SK-N-SH treated with all-trans-retinoic acid at 6 μM for 48 hours (cell line): ENCODE results near the gene TWSG1.
"Not testable (repeated sequence)": the region's sequence is repeated elsewhere in the genome, so short reads cannot be mapped to it uniquely, and the experiment has no call there.

Experiments used
- ATAC-seq: fragments of 200-7000 bp; cut with Tn5 transposase; 3 replicates; pipeline ENCODE4 v1.9.1; 2020; ENCODE audit warnings: mild to moderate bottlenecking, moderate library complexity
- ARNTL ChIP-seq: fragments of 450-650 bp; formaldehyde crosslinking; IDR thresholded peaks from 2 replicates; pipeline ENCODE4 v1.5.0; 2020; ENCODE audit warnings: low read depth, mild to moderate bottlenecking, moderate library complexity, borderline replicate concordance
- BACH2 ChIP-seq: fragments of 250-450 bp; sonication (Bioruptor Pico); IDR thresholded peaks from 2 replicates; pipeline ENCODE4 v1.9.0; 2021; ENCODE audit warnings: mild to moderate bottlenecking, borderline replicate concordance
- CSDC2 ChIP-seq: fragments of 250-450 bp; sonication (Bioruptor Pico); IDR thresholded peaks from 2 replicates; pipeline ENCODE4 v1.5.0; 2020; ENCODE audit warnings: mild to moderate bottlenecking, moderate library complexity
- ESRRG ChIP-seq: fragments of 250-450 bp; sonication (Bioruptor Pico); IDR thresholded peaks from 2 replicates; pipeline ENCODE4 v1.6.1; 2021; ENCODE audit warnings: mild to moderate bottlenecking
- GLIS3 ChIP-seq: fragments of 250-450 bp; sonication (Bioruptor Pico); IDR thresholded peaks from 2 replicates; pipeline ENCODE4 v1.5.0; 2020; ENCODE audit warnings: mild to moderate bottlenecking, moderate library complexity
- ISL1 ChIP-seq: fragments of 250-450 bp; sonication (Bioruptor Pico); IDR thresholded peaks from 2 replicates; pipeline ENCODE4 v2.1.2; 2022; ENCODE audit warnings: mild to moderate bottlenecking, moderate library complexity
- OSR1 ChIP-seq: fragments of 250-450 bp; sonication (Bioruptor Pico); IDR thresholded peaks from 2 replicates; pipeline ENCODE4 v1.8.0; 2022; ENCODE audit warnings: moderate library complexity, mild to moderate bottlenecking, inconsistent platforms
- PPARA ChIP-seq: fragments of 250-450 bp; sonication (Bioruptor Pico); IDR thresholded peaks from 2 replicates; pipeline ENCODE4 v1.5.0; 2020; ENCODE audit warnings: mild to moderate bottlenecking, borderline replicate concordance
- RARB ChIP-seq: fragments of 250-450 bp; sonication (Bioruptor Pico); IDR thresholded peaks from 2 replicates; pipeline ENCODE4 v1.8.0; 2021; ENCODE audit warnings: mild to moderate bottlenecking, moderate library complexity
- SNAI2 ChIP-seq: fragments of 250-450 bp; sonication (Bioruptor Pico); IDR thresholded peaks from 2 replicates; pipeline ENCODE4 v1.5.0; 2020; ENCODE audit warnings: mild to moderate bottlenecking, moderate library complexity
- TCF4 ChIP-seq: fragments of 250-450 bp; sonication (Bioruptor Pico); IDR thresholded peaks from 2 replicates; pipeline ENCODE4 v1.8.0; 2021; ENCODE audit warnings: mild to moderate bottlenecking, moderate library complexity, borderline replicate concordance
- TOX ChIP-seq: fragments of 250-450 bp; sonication (Bioruptor Pico); IDR thresholded peaks from 2 replicates; pipeline ENCODE4 v1.8.0; 2021; ENCODE audit warnings: mild to moderate bottlenecking, moderate library complexity, borderline replicate concordance
- ZC3H10 ChIP-seq: fragments of 250-450 bp; sonication (Bioruptor Pico); IDR thresholded peaks from 2 replicates; pipeline ENCODE4 v1.5.1; 2021; ENCODE audit warnings: mild to moderate bottlenecking, moderate library complexity
- ZFP3 ChIP-seq: fragments of 250-450 bp; sonication (Bioruptor Pico); IDR thresholded peaks from 2 replicates; pipeline ENCODE4 v1.5.0; 2020; ENCODE audit warnings: mild to moderate bottlenecking, moderate library complexity
- ZFP30 ChIP-seq: fragments of 450-650 bp; formaldehyde crosslinking; IDR thresholded peaks from 2 replicates; pipeline ENCODE4 v1.5.0; 2022; ENCODE audit warnings: mild to moderate bottlenecking, moderate library complexity
- ZNF565 ChIP-seq: fragments of 450-650 bp; formaldehyde crosslinking; conservative IDR thresholded peaks from 2 replicates; pipeline ENCODE4 v1.5.0; 2020; ENCODE audit warnings: low read depth, mild to moderate bottlenecking, moderate library complexity
- ZNF70 ChIP-seq: fragments of 450-650 bp; formaldehyde crosslinking; IDR thresholded peaks from 2 replicates; pipeline ENCODE4 v1.5.0; 2020; ENCODE audit warnings: mild to moderate bottlenecking, moderate library complexity
- ZNF8 ChIP-seq: fragments of 450-650 bp; formaldehyde crosslinking; IDR thresholded peaks from 2 replicates; pipeline ENCODE4 v1.5.0; 2020; ENCODE audit warnings: mild to moderate bottlenecking, moderate library complexity
- TF ChIP-seq, protein P1 (sequence below): fragments of 250-450 bp; sonication (Bioruptor Pico); IDR thresholded peaks from 2 replicates; pipeline ENCODE4 v1.8.0; 2021; ENCODE audit warnings: low read depth, mild to moderate bottlenecking, moderate library complexity, borderline replicate concordance
- TF ChIP-seq, protein P2 (sequence below): fragments of 250-450 bp; sonication (Bioruptor Pico); IDR thresholded peaks from 2 replicates; pipeline ENCODE4 v1.8.0; 2020; ENCODE audit warnings: mild to moderate bottlenecking, moderate library complexity, borderline replicate concordance
- TF ChIP-seq, protein P3 (sequence below): fragments of 250-450 bp; sonication (Bioruptor Pico); IDR thresholded peaks from 2 replicates; pipeline ENCODE4 v1.5.0; 2020; ENCODE audit warnings: mild to moderate bottlenecking, moderate library complexity
- TF ChIP-seq, protein P4 (sequence below): fragments of 250-450 bp; sonication (Bioruptor Pico); IDR thresholded peaks from 2 replicates; pipeline ENCODE4 v1.5.1; 2020; ENCODE audit warnings: low read depth, mild to moderate bottlenecking, moderate library complexity

TWSG1 gene

DNA sequence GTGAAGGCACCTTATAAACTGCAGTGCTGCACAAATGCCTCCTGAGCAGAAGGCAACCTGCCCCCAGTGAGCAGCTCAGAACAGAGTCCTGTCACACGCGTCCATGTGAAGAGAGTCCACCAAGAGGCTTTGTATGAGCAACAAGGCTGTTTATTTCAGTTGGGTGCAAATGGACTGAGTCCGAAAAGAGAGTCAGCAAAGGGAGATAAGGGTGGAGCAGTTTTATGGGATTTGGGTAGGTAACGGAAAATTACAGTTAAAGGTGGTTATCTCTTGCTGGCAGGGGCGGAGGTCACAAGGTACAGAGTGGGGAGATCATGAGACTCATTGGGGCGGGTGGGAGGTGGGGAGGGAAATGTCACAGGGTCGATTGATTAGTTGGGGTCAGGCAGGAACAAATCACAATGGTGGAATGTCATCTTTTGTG lies 87.3 kb downstream of the TWSG1 start:
- no peak for ATAC-seq
- TF ChIP-seq ISL1 (CRISPR knock-in tag) = no peak
- TF ChIP-seq, protein P1, sequence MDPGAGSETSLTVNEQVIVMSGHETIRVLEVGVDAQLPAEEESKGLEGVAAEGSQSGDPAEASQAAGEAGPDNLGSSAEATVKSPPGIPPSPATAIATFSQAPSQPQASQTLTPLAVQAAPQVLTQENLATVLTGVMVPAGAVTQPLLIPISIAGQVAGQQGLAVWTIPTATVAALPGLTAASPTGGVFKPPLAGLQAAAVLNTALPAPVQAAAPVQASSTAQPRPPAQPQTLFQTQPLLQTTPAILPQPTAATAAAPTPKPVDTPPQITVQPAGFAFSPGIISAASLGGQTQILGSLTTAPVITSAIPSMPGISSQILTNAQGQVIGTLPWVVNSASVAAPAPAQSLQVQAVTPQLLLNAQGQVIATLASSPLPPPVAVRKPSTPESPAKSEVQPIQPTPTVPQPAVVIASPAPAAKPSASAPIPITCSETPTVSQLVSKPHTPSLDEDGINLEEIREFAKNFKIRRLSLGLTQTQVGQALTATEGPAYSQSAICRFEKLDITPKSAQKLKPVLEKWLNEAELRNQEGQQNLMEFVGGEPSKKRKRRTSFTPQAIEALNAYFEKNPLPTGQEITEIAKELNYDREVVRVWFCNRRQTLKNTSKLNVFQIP (CRISPR knock-in tag) = no peak
- TF ChIP-seq TOX = no peak
- no peak for TF ChIP-seq GLIS3 (CRISPR knock-in tag)
- no peak for TF ChIP-seq ZFP3 (CRISPR knock-in tag)
- no peak for TF ChIP-seq ZC3H10 (CRISPR knock-in tag)

DNA sequence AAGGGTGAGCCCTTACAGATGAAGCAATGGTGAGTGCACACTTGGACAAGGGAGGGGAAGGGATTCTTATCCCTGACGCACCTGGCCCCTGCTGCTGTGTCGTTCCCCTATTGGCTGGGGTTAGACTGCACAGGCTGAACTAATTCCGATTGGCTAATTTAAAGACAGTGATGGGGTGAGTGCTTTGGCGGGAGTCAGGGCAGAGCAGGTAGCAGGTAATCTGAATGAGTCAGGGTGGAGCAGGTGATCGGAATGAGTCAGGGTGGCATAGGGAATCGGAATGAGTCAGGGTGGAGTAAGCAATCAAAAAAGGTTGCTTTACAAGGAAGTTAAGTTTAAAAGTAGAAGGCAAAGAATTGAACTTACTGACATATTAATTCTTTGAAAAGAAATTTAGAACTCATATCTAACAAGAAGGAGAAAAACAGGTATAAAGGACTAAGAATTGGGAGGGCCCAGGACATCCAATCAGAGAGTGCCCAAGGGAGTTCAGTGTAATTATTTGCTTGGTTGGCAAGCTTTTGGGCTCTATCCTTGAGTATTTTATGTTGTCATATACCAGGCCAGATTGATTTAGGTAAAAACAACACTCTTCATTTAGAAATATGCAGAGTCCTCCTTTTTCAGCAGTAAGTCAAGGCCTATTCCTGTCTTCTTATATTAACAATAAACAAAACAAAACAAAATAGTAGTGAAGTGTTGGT lies 88.4 kb downstream of the TWSG1 start:
- no peak for TF ChIP-seq ZNF70 (CRISPR knock-in tag)
- no peak for ATAC-seq

DNA sequence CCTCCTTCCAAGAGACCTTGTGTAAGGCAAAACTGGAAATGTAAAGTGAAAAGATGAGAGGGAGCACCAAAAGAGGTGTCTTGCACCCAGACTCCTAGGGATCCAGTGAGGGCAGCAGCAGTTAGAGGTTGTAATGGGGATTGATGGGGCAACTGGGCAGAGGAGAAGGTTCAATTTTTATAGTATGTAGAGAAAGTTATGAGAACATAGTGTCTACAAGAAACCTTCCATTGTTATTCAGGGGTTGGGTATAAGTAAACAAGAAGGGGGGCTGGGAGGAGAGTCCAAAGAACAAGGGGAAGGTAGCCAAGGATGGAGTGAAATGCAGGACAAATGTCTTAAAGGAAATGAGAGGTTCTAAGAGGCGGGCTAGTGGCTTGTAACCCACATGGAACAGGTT lies 89.1 kb downstream of the TWSG1 start:
- not testable (repeated sequence) for ATAC-seq

DNA sequence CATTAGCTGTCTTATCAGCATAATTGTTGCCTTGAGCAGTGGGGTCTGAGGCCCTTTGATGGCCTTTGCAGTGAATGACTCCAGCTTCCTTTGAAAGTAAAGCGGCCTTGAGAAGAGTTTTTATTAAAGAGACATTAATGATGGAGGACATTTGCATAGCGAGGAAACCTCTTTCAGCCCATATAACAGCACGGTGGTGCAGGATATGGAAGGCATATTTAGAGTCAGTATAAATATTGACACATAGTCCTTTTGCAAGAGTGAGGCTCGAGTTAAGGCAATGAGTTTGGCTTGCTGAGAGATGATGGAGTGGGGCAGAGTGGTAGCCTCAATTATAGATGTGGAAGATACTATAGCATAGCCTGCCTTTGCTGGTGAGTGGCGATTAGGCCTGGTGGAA lies 89.7 kb downstream of the TWSG1 start:
- not testable (repeated sequence) for ATAC-seq

DNA sequence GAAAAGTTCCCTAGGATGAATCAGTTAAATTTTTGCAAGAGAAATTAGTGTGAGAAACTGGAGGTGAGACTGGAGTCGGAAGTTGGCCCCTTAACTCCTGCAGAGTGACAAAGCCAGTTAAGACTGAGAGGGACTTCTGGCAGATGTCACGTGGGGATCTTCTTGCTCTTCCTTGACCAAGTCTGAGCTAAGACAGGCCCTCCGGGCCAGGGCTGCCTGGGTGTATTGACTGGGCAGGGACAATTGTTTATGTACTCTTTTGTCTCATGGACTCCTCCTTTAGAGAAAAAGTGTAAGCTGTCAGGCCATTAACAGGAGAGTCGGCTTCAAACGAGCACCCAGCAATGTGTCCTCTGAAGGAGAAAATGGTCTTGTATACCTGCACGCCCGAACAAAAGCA lies 92.2 kb downstream of the TWSG1 start:
- TF ChIP-seq, protein P2, sequence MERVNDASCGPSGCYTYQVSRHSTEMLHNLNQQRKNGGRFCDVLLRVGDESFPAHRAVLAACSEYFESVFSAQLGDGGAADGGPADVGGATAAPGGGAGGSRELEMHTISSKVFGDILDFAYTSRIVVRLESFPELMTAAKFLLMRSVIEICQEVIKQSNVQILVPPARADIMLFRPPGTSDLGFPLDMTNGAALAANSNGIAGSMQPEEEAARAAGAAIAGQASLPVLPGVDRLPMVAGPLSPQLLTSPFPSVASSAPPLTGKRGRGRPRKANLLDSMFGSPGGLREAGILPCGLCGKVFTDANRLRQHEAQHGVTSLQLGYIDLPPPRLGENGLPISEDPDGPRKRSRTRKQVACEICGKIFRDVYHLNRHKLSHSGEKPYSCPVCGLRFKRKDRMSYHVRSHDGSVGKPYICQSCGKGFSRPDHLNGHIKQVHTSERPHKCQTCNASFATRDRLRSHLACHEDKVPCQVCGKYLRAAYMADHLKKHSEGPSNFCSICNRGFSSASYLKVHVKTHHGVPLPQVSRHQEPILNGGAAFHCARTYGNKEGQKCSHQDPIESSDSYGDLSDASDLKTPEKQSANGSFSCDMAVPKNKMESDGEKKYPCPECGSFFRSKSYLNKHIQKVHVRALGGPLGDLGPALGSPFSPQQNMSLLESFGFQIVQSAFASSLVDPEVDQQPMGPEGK = no peak
- TF ChIP-seq TCF4 (no peak), ZFP3 (CRISPR knock-in tag) (no peak), GLIS3 (CRISPR knock-in tag) (no peak), SNAI2 (CRISPR knock-in tag) (no peak), BACH2 (CRISPR knock-in tag) (no peak), TOX (no peak), OSR1 (no peak), CSDC2 (CRISPR knock-in tag) (no peak), ZFP30 (no peak), RARB (no peak), ESRRG (no peak), ARNTL (no peak), ZC3H10 (CRISPR knock-in tag) (no peak), PPARA (CRISPR knock-in tag) (no peak), ZNF8 (no peak), ZNF565 (CRISPR knock-in tag) (no peak)
- TF ChIP-seq, protein P3, sequence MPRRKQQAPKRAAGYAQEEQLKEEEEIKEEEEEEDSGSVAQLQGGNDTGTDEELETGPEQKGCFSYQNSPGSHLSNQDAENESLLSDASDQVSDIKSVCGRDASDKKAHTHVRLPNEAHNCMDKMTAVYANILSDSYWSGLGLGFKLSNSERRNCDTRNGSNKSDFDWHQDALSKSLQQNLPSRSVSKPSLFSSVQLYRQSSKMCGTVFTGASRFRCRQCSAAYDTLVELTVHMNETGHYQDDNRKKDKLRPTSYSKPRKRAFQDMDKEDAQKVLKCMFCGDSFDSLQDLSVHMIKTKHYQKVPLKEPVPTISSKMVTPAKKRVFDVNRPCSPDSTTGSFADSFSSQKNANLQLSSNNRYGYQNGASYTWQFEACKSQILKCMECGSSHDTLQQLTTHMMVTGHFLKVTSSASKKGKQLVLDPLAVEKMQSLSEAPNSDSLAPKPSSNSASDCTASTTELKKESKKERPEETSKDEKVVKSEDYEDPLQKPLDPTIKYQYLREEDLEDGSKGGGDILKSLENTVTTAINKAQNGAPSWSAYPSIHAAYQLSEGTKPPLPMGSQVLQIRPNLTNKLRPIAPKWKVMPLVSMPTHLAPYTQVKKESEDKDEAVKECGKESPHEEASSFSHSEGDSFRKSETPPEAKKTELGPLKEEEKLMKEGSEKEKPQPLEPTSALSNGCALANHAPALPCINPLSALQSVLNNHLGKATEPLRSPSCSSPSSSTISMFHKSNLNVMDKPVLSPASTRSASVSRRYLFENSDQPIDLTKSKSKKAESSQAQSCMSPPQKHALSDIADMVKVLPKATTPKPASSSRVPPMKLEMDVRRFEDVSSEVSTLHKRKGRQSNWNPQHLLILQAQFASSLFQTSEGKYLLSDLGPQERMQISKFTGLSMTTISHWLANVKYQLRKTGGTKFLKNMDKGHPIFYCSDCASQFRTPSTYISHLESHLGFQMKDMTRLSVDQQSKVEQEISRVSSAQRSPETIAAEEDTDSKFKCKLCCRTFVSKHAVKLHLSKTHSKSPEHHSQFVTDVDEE (CRISPR knock-in tag) = no peak
- TF ChIP-seq, protein P4, sequence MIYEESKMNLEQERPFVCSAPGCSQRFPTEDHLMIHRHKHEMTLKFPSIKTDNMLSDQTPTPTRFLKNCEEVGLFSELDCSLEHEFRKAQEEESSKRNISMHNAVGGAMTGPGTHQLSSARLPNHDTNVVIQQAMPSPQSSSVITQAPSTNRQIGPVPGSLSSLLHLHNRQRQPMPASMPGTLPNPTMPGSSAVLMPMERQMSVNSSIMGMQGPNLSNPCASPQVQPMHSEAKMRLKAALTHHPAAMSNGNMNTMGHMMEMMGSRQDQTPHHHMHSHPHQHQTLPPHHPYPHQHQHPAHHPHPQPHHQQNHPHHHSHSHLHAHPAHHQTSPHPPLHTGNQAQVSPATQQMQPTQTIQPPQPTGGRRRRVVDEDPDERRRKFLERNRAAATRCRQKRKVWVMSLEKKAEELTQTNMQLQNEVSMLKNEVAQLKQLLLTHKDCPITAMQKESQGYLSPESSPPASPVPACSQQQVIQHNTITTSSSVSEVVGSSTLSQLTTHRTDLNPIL (CRISPR knock-in tag) = no peak
- ATAC-seq = no peak
